ENCODE results near the gene OR11L1. TPM values are rescaled to one million over a fixed set of nuclear protein-coding genes. Genes with fewer than 3 reads are reported as not detected.

Gene OR11L1
- total RNA-seq, 6 experiments from 2014 or later, result not detected

- Histone ChIP-seq H3K4me3 (no peak overlapping the region), H3K4me1 (no peaks in the 10 kb centered on the region), H3K9me3 (no peaks in the 10 kb centered on the region), H3K27me3 (no peaks in the 10 kb centered on the region), H3K36me3 (no peaks in the 10 kb centered on the region), H3K27ac (no peak overlapping the region)
- no peak for DNase-seq
- TF ChIP-seq POLR2A (IDR thresholded peaks at IDR 0.05), result no peak
- TF ChIP-seq, protein P1, sequence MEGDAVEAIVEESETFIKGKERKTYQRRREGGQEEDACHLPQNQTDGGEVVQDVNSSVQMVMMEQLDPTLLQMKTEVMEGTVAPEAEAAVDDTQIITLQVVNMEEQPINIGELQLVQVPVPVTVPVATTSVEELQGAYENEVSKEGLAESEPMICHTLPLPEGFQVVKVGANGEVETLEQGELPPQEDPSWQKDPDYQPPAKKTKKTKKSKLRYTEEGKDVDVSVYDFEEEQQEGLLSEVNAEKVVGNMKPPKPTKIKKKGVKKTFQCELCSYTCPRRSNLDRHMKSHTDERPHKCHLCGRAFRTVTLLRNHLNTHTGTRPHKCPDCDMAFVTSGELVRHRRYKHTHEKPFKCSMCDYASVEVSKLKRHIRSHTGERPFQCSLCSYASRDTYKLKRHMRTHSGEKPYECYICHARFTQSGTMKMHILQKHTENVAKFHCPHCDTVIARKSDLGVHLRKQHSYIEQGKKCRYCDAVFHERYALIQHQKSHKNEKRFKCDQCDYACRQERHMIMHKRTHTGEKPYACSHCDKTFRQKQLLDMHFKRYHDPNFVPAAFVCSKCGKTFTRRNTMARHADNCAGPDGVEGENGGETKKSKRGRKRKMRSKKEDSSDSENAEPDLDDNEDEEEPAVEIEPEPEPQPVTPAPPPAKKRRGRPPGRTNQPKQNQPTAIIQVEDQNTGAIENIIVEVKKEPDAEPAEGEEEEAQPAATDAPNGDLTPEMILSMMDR (IDR thresholded peaks at IDR 0.05), result no peak
- 63% methylated on average over 12 of the region's 12 CpGs for WGBS (ENCODE audit: insufficient coverage, low coverage, low lambda C conversion rate, missing lambda C conversion rate)
- no peak for ATAC-seq
- intact Hi-C loops (cut with DNase I), result no loop called here
These were observed 3.5 kb upstream of the OR11L1 start for GRCh38 chr1:247845011-247845692.

DNA sequence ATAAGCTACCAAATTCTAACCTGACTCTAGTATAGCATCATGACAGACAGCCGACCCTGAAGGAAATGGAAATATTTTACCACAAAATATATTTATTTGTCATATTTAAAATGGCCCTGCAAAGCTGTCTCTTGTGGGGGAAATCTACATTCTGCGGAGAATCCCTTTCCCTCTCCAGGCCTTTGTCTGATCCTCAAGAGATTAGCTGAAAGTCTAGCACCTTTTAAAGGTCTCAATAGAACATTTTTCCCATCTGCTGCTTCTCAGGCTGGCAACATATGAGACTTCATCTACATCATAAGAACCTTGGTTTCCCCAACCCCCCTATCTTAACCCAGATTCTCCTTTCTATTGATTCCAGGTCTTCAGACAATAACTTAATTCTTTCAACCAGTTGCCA lies 1.7 kb upstream of the OR11L1 start:
- H3K4me1 ChIP-seq, result no peaks in the 10 kb centered on the region
- WGBS (ENCODE audit: insufficient coverage, low coverage, low lambda C conversion rate, missing lambda C conversion rate), result 50% methylated on average over 2 of the region's 2 CpGs
- no peaks in the 10 kb centered on the region for H3K27me3 ChIP-seq
- intact Hi-C loops (cut with DNase I), result no loop called here
- no peak for ATAC-seq
- TF ChIP-seq, protein P1 (IDR thresholded peaks at IDR 0.05), result no peak
- no peak for TF ChIP-seq POLR2A (IDR thresholded peaks at IDR 0.05)
- no peaks in the 10 kb centered on the region for H3K36me3 ChIP-seq
- no peak for DNase-seq
- H3K9me3 ChIP-seq, result no peaks in the 10 kb centered on the region
- no peak overlapping the region for H3K27ac ChIP-seq
- no peak overlapping the region for H3K4me3 ChIP-seq

DNA sequence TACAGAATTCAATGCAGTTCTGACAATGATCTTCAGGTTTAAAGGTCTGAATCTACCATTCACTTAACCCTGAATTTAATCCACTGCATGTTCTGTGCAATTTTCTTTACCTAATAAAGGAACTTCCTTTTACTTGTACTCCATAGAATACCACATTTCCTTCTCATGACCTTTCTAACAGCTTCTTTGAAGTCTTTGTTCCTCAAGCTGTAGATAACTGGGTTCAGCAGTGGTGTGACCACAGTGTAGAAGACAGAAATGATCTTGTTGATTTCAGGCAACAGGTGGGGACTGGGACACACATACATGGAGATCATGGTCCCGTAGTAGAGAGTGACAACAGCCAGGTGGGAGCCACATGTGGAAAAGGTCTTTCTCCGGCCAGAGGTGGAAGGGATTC lies 878 bp downstream of the OR11L1 start:
- no peak overlapping the region for H3K27ac ChIP-seq
- intact Hi-C loops (cut with DNase I), result no loop called here
- ATAC-seq (no peak), DNase-seq (no peak)
- no peak for TF ChIP-seq POLR2A (IDR thresholded peaks at IDR 0.05)
- TF ChIP-seq, protein P1 (IDR thresholded peaks at IDR 0.05), result no peak
- H3K4me3 ChIP-seq, result no peak overlapping the region
- WGBS (ENCODE audit: insufficient coverage, low coverage, low lambda C conversion rate, missing lambda C conversion rate), result 66% methylated on average over 2 of the region's 2 CpGs
- no peaks in the 10 kb centered on the region for H3K4me1 ChIP-seq
- no peaks in the 10 kb centered on the region for H3K36me3 ChIP-seq
- no peaks in the 10 kb centered on the region for H3K9me3 ChIP-seq
- H3K27me3 ChIP-seq, result no peaks in the 10 kb centered on the region

GRCh38 chr1:247833601-247834000 lies 8.1 kb downstream of the OR11L1 start:
- no peaks in the 10 kb centered on the region for H3K36me3 ChIP-seq
- no peak overlapping the region for H3K27ac ChIP-seq
- TF ChIP-seq, protein P1 (IDR thresholded peaks at IDR 0.05), result no peak
- no peak for TF ChIP-seq POLR2A (IDR thresholded peaks at IDR 0.05)
- no peak for DNase-seq
- intact Hi-C loops (cut with DNase I), result no loop called here
- 53% methylated on average over 6 of the region's 6 CpGs for WGBS (ENCODE audit: insufficient coverage, low coverage, low lambda C conversion rate, missing lambda C conversion rate)
- no peak overlapping the region for H3K4me3 ChIP-seq
- no peak for ATAC-seq
- H3K9me3 ChIP-seq, result no peaks in the 10 kb centered on the region
- no peaks in the 10 kb centered on the region for H3K4me1 ChIP-seq
- H3K27me3 ChIP-seq, result no peaks in the 10 kb centered on the region
